GM19025 (cell line): ENCODE data around the gene AGRP.
A peak's percentile ranks its signal among the peaks of the same experiment; 100 is the strongest.
"Not testable (repeated sequence)": the region's sequence is repeated elsewhere in the genome, so short reads cannot be mapped to it uniquely, and the experiment has no call there.

Source experiments
- ATAC-seq: cut with Tn5 transposase; IDR thresholded peaks from one replicate; pipeline ENCODE4 v1.9.1; 2021; ENCODE audit warnings: mild to moderate bottlenecking, low read depth, moderate library complexity; ENCODE audit not compliant: unreplicated experiment

AGRP gene

DNA sequence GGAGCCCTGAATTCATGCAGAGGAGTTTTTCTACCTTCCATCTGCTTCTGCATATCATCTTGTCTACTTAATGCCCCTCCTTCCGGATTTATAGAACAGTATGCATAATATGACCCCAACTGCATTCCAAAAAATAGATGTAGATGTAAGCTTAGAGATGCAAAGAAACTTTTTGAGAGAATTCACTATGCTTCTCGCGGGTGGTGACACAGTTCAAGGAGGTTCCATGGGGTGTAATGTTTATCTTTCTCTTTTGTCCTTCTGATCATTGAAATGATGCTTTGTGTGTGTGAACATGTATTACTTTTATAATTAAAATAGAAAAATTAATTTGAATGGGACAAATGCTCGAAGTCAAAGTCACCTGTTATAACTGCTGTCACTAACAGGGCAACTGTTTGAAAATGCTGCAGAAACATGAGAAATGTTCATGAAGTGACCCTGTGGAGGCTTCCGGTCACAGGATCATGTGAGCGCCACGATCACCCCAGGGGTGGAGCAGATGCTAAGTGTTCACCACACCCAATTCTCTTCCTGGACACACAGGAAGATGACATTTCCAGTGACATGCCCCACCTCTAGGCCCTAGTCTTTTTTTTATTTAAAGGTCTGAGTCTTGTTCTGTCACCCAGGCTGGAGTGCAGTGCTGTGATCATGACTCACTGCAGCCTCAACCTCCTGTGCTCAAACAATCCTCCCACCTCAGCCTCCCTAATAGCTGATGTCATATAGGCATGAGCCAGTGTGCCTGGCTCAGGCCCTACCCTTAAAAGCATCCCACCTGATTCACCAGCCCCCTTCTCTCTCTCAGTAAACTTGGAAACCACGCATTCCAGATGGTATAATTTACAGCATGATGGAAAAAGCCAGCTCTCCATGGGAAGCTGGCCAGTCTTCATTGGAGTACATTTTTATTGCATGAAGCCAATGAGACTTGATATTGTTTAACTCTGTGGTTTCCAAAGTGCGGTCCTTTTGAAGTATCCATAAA lies 21.0 kb upstream of the AGRP start:
- no peak for ATAC-seq

DNA sequence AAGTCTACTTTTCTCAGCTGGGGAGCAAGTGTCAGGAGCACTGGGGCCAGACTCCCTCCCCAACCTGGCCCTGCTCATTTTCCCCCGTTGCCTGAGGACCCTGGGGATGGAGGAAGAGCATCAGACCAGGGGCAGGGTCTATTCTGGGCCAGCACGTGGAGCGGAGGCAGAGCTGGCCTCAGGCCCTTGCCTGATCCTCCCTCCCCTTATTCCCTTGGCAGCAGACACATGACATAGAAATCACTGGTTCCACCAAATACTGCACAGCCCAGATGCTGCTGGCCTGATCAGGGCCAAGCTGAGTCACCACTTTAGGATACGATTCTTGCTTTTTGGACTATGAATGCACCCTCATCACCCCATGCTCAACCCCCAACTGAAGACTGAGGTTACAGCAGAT lies 15.8 kb upstream of the AGRP start:
- ATAC-seq, result no peak

- ATAC-seq, result no peak
Observed at GRCh38 chr16:67490335-67491096, 7.2 kb upstream of the AGRP start.

- ATAC-seq, result no peak
Observed at GRCh38 chr16:67489401-67490083, 6.2 kb upstream of the AGRP start.

GRCh38 chr16:67487561-67487960 lies 4.2 kb upstream of the AGRP start:
- not testable (repeated sequence) for ATAC-seq

- ATAC-seq, result no peak
Observed at GRCh38 chr16:67486805-67487204, 3.5 kb upstream of the AGRP start.

GRCh38 chr16:67483731-67484525 lies 581 bp upstream of the AGRP start:
- ATAC-seq, result no peak

DNA sequence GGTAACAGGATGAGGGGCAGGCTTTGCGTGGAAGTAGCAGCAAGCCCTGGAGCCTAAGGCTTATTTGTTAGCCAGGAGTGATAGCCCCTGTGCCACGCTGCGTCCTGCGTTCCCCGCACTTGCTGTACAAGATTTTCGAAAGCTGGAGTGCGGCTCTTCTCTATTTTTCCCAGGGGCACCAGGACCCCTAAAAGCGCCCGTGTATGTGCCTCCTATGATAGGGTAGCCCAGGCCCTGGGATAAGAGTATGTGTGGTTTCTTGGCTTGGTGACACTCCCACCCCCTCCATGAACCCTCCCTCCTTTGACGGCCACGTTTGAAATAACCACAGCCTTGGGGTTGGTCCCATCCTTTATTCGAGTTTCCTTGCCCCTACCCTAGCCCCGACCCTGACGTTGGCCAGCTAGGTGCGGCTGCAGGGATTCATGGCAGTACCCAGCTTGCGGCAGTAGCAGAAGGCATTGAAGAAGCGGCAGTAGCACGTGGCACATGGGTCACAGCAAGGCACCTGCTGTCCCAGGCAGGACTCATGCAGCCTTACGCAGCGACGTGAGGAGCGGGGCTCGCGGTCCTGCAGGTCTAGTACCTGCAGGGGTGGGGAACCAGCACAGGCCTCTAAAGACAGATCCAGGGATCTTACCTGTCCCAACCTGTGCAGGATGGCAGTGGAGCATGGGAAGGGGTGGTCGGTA lies 968 bp downstream of the AGRP start:
- no peak for ATAC-seq

GRCh38 chr16:67481561-67482232 lies 1.6 kb downstream of the AGRP start:
- ATAC-seq, result no peak

DNA sequence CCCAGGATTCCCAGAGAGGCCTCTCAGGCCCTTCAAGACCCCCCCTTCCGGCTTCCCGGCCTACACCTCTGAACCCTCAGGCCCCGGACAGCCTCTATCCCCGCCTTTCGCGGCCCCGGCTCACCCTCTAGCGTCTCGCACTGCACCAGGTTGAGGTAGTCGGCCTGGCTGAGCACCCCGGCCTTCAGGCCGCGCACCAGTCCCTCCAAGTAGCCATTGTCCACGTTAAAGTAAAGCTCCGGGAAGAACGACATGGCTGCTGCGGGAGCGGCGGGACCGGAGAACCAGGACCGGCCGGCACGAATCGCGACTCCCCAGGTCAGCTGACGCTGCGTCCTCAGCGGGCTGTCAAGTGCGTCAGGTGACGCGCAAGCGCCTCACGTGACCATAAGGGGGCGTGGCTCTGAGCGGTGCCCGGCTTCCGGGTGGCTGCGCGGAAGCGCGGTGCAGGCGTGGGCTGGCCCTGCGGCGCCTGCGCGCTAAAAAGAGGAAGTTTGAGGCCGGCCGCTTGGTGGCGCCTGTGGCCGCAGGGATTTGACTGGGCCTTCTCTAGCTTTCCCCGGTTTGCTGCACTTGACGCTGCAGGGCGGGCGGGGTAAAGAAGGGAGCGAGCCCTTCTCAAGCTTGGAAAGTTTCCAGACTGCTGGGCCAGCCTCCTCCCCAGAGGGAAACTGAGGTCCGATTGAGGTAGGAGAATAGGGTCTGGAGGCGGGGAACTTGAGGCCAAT lies 2.4 kb downstream of the AGRP start, which contains the start of gene ATP6V0D1:
ATP6V0D1 (minus strand) TSS at position 325 of the 728 bp plus-strand sequence; CDS start at position 254, 71 bp downstream.
- peak; percentile 94 for ATAC-seq

DNA sequence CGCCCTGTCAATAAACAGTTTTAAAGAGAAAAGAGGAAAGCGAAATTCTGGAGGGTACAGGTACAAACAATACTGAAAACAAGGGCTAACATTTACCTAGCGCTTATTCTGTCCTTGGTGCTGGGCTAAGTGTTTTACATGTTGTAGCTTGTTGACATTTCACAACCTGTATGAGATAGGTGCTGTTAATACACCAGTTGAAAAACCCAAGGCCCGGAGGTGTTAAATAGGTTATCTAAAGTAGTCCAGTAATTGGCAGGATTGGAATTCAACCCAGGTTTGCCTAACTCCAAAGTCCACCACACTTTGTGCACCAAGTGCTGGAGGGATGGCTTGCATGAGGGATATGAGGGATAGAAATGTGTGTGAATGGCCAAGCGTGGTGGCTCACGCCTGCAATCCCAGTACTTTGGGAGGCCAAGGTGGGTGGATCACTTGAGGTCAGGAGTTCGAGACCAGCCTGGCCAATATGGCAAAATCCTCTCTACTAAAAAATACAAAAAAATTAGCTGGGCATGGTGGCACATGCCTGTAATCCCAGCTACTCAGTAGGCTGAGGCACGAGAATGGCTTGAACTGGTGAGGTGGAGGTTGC lies 5.3 kb downstream of the AGRP start:
- ATAC-seq, result no peak

DNA sequence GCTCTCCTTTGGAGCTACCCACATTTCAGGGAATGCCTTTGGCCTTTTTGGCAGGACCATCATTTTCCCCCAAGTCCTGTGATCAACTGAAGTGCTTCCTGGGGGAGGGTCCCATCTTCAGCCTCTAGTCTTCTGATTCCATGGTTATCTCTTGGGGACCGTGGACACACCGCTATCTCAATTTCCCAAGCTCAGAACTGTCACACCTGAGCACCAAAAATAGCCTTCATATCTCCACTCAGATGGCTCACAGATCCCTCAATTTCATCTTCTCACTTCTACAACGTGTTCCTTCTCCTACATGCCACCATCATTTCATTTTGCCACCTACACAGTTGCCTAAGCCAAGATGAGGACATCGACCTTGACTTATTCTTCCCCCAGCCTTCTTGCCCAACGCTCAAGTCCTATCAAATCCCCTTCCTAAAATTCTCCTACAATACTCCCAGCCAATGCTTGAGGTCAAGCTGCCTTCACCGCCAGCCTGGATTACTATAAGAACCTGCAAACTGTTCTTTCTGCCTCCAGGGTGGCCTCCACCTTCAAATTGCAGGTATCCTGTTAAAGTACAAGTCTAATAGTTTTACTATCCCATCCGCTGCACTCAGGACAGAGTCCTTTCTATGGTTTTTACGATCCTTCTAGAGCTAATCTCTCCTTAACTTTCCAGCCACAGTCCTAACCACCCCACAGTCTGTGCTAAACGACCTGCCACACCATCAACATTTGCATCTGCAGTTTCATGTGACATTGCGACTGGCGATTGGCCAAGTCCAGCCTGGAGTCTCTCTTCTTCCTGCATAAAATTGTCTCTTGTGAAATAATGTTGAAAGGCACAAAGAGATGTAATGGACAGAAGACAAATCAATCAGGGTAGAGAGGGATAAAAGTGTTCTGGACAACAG lies 8.5 kb downstream of the AGRP start:
- no peak for ATAC-seq

GRCh38 chr16:67471758-67472384 lies 11.5 kb downstream of the AGRP start:
- ATAC-seq, result no peak

GRCh38 chr16:67470359-67470758 lies 13.0 kb downstream of the AGRP start:
- no peak for ATAC-seq

DNA sequence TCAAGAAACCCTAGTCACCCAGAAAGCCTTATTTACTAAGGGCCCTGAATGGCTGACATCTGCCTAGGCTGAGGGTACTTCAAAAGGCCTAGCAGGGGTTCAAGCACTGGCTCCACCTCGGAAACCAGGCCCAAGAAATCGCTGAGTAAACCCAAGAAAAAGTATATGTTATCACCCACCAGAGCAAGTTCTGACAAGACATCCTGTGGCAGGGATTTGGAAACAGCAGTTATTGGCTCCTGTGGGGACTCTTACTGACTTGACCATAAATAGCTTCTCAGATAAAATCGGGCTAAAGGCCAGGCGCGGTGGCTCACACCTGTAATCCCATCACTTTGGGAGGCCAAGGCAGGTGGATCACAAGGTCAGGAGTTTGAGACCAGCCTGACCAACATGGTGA lies 14.6 kb downstream of the AGRP start:
- no peak for ATAC-seq

- ATAC-seq, result no peak
Observed at GRCh38 chr16:67466581-67466980, 16.8 kb downstream of the AGRP start.
